Central memory CD8-positive, alpha-beta T cell (primary cell): ENCODE measurements around the gene SEC31A.
"Not testable (repeated sequence)": the region's sequence is repeated elsewhere in the genome, so short reads cannot be mapped to it uniquely, and the experiment has no call there.

ENCODE experiments used
- ATAC-seq: fragments of 150-1000 bp; cut with Tn5 transposase; replicated peaks from 2 replicates; pipeline ENCODE4 v1.10.0; 2022; ENCODE audit warnings: mild to moderate bottlenecking, moderate FRiP score, moderate number of reproducible peaks; ENCODE audit not compliant: poor library complexity, severe bottlenecking; ENCODE audit errors: extremely low read depth
- DNase-seq, 2 donors: peaks; one replicate each; pipeline ENCODE4 v3.0.0; 2021; ENCODE audit warnings: low spot score in 2 of 2
- H3K27ac Mint-ChIP-seq: one replicate; pipeline ENCODE4 v1.8.0; 2022; ENCODE audit warnings: low read depth, mild to moderate bottlenecking, moderate library complexity, mixed read lengths
- H3K27me3 Mint-ChIP-seq: one replicate; pipeline ENCODE4 v1.8.0; 2022; ENCODE audit warnings: mixed read lengths
- H3K36me3 Mint-ChIP-seq: one replicate; pipeline ENCODE4 v1.8.0; 2022; ENCODE audit warnings: mild to moderate bottlenecking, moderate library complexity, mixed read lengths; ENCODE audit not compliant: insufficient read depth
- H3K4me1 Mint-ChIP-seq: one replicate; pipeline ENCODE4 v1.8.0; 2022; ENCODE audit warnings: mixed read lengths
- H3K4me3 Mint-ChIP-seq: one replicate; pipeline ENCODE4 v1.8.0; 2022; ENCODE audit warnings: mild to moderate bottlenecking, moderate library complexity, mixed read lengths
- H3K9me3 Mint-ChIP-seq: one replicate; pipeline ENCODE4 v1.8.0; 2022; ENCODE audit warnings: mixed read lengths

Gene SEC31A

DNA sequence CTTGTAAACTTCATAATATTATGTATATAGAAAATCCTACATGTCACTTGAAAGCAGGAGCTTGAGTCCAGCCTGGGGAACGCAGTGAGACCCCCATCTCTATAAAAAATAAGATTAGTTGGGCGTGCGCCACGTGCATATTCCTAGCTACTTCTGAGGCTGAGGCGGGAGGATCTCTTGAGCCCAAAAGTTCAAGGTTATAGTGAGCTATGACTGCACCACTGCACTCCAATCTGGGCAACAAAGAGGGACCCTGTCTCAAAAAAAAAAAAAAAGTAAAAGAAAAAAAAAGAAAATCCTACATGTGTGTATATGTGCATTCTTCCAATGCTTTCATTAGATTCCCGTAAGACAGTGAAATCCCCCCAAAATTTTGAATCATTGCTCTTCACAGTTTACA lies 1.7 kb downstream of the SEC31A start:
- DNase-seq: no peak
- peak overlapping the region; percentile 98 for H3K27ac Mint-ChIP-seq

DNA sequence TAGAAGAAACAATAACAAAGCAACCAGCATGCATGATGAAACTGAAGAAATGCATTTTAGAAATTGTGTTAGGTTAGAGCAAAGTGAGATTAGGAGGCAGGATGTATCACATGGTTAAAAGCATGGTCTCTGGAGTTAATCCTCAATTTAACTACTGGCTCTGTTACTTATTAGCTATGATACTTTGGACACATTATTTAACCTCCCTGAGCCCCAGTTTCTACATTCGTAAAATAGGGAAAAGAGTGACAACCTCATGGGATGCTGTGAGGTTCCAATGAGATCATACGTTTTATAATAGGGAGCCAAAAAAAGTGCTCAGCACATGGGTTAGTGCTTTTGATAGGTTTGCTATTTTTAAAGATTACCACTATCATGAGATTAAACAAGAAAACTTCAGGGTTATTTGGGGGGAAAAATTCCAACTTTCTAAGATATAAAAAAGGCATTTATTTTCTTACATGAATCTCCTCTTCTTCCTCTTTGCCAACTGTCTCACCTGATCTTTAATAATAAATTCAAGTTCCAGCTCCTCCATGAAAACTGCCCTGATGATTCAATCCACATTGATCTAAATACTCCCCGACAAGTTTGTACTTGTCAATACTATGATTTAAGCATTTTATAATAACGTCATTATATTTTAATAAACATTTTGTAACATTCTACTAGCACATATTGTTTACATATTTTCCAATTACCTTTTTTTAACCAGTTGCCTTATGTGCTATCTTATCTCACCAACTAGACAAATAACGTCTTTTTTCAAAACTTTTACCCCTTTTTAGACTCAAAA lies 4.6 kb downstream of the SEC31A start:
- Mint-ChIP-seq H3K9me3 (no peaks in the 10 kb centered on the region), H3K4me1 (peaks cover 50% of the 10 kb centered on the region), H3K27ac (no peak overlapping the region), H3K36me3 (peaks cover 38% of the 10 kb centered on the region), H3K27me3 (no peaks in the 10 kb centered on the region), H3K4me3 (no peak overlapping the region)
- no peak for DNase-seq
- no peak for ATAC-seq

More for the DNA sequence above, 1.7 kb downstream of the SEC31A start:
- Mint-ChIP-seq H3K4me1 (peaks cover 46% of the 10 kb centered on the region), H3K4me3 (peak overlapping the region; percentile 97), H3K9me3 (no peaks in the 10 kb centered on the region), H3K36me3 (peaks cover 34% of the 10 kb centered on the region), H3K27me3 (no peaks in the 10 kb centered on the region)
- ATAC-seq: no peak

DNA sequence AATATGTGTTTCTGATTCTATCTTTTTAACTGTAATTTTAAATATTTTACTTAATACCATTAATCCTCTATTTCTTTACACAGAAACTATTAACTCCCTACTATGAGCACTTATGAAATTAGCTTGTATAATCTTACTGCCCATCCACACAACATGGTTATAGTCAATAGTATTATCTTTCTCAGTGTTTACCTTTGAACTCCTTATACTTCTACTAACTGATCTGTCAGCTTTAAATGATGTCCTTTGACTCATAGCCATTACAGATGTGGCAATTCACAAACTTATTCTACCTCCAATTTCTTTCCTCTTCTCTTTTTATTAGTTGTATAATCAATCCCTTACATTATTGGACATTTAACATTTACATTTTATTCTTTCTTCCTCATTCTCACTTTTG lies 5.5 kb downstream of the SEC31A start:
- DNase-seq (no peak), ATAC-seq (no peak)
- no peaks in the 10 kb centered on the region for H3K9me3 Mint-ChIP-seq
- H3K27me3 Mint-ChIP-seq: no peaks in the 10 kb centered on the region
- peaks cover 53% of the 10 kb centered on the region for H3K4me1 Mint-ChIP-seq
- peaks cover 36% of the 10 kb centered on the region for H3K36me3 Mint-ChIP-seq
- peak overlapping the region; percentile 4 for H3K27ac Mint-ChIP-seq
- no peak overlapping the region for H3K4me3 Mint-ChIP-seq

DNA sequence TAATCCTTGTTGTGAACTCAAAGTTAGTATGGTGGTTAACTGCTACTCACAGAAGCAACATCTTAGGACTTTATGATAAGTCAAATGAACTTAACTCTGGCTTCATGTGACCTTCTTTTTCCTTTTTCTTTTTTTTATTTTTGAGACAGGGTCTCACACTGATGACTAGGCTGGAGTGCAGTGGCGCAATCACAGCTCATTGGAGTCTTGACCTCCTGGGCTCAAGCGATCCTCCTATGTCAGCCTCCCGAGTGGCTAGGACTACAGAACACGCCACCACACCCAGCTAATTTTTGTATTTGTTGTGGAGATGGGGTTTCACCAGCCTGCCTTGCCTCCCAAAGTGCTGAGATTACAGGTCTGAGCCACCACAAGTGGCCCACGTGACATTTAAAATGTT lies 22.4 kb downstream of the SEC31A start:
- Mint-ChIP-seq H3K4me3 (no peak overlapping the region), H3K9me3 (no peaks in the 10 kb centered on the region), H3K36me3 (peaks cover 75% of the 10 kb centered on the region), H3K27me3 (no peaks in the 10 kb centered on the region), H3K27ac (no peak overlapping the region), H3K4me1 (peaks cover 17% of the 10 kb centered on the region)
- ATAC-seq (no peak), DNase-seq (no peak)

DNA sequence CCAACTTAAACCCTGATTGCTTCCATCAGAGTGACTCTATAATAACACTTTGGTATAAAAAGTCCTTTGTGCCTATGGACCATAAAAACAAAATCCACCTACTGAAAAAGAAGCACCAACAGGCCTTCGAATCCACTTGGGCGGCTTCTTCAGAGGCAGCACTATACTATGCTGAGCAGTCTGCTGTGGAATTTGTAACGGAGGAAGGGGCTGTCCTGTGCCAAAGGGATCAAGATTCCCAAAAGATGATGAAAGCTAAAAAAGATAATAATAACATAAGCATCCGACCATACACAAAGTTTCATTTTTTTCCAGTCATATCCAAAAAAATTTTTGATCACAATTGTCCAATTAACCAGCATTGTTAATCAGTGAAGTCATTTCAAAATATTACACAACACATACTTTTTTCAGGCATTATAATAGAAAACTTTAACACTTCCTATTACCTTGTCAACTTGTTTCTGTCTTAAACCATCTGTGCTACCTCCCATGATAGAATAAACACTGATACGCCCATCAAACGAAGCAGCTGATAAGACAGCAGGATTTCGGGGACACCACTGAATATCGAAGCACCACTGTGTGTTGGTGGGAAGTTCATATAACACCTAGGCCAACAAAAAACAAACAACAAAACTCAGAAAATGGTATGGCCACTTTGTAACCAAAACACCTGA lies 24.1 kb downstream of the SEC31A start:
- Mint-ChIP-seq H3K27me3 (no peaks in the 10 kb centered on the region), H3K9me3 (no peaks in the 10 kb centered on the region), H3K27ac (no peak overlapping the region), H3K4me1 (peaks cover 17% of the 10 kb centered on the region), H3K4me3 (no peak overlapping the region), H3K36me3 (peaks cover 74% of the 10 kb centered on the region)
- DNase-seq: no peak
- ATAC-seq: no peak

DNA sequence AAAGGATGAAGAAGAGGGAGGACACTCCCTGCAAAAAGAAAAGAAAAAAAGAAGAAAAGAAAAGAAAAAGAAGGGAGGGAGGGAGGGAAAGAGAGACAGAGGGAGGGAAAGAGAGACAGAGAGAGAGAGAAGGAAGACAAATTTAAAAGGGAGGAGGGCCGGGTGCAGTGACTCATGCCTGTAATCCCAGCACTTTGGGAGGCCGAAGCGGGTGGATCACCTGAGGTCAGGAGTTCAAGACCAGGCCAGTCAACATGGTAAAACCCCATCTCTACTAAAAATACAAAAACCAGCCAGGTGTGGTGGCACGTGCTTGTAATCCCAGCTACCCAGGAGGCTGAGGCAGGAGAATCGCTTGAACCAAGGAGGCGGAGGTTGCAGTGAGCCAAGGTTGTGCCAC lies 24.9 kb downstream of the SEC31A start:
- peaks cover 74% of the 10 kb centered on the region for H3K36me3 Mint-ChIP-seq
- H3K27me3 Mint-ChIP-seq, H3K9me3 Mint-ChIP-seq, DNase-seq, ATAC-seq: not testable (repeated sequence)
- H3K4me3 Mint-ChIP-seq: peak overlapping the region; percentile 40
- H3K27ac Mint-ChIP-seq: peak overlapping the region; percentile 52
- peaks cover 22% of the 10 kb centered on the region for H3K4me1 Mint-ChIP-seq

DNA sequence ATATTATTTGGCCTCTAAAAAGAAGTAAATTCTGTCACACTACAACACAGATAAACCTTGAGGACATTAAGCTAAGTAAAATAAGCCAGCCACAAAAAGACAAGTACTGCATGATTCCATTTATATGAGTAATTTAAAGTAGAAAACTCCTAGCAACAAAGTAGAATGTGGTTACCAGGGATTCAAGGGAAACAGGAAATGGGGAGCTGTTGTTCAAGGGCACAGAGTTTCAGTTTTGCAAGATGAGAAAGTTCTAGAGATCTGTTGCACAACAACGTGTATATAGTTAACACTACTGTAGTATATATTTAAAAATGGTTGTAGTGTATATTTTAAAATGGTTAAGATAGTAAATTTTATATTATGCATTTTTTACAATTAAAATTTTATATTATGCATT lies 25.4 kb downstream of the SEC31A start:
- no peaks in the 10 kb centered on the region for H3K27me3 Mint-ChIP-seq
- peak overlapping the region; percentile 52 for H3K27ac Mint-ChIP-seq
- peaks cover 72% of the 10 kb centered on the region for H3K36me3 Mint-ChIP-seq
- no peaks in the 10 kb centered on the region for H3K9me3 Mint-ChIP-seq
- no peak overlapping the region for H3K4me3 Mint-ChIP-seq
- ATAC-seq (no peak), DNase-seq (no peak)
- H3K4me1 Mint-ChIP-seq: peaks cover 22% of the 10 kb centered on the region

DNA sequence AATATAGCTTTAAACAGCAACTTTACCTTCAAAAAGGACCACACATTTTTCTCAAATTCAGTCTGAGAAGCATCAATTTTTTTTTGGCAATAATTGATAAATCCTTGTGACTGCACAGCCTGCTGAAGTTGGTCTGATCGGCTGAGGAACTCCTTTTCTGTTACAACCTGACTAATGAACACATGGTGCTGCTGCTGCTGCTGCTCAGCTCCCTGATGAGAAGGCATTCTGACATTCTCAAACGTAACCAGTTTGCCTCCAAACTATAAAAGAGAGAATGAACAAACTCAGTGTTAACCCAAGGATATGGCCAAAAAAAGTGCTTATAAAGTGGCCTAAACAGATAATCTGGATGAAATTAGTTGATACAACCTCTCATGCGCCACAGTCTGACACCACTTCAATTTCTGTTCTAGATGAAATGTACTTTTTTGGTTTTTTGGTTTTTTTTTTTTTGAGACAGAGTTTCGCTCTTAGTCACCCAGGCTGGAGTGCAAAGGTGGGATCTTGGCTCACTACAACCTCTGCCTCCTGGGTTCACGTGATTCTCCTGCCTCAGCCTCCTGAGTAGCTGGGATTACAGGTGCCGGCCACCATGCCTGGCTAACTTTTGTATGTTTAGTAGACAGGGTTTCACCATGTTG lies 26.5 kb downstream of the SEC31A start:
- ATAC-seq: no peak
- Mint-ChIP-seq H3K4me1 (peaks cover 22% of the 10 kb centered on the region), H3K9me3 (no peaks in the 10 kb centered on the region), H3K27me3 (no peaks in the 10 kb centered on the region), H3K27ac (peak overlapping the region; percentile 9), H3K4me3 (no peak overlapping the region), H3K36me3 (peaks cover 66% of the 10 kb centered on the region)
- no peak for DNase-seq

DNA sequence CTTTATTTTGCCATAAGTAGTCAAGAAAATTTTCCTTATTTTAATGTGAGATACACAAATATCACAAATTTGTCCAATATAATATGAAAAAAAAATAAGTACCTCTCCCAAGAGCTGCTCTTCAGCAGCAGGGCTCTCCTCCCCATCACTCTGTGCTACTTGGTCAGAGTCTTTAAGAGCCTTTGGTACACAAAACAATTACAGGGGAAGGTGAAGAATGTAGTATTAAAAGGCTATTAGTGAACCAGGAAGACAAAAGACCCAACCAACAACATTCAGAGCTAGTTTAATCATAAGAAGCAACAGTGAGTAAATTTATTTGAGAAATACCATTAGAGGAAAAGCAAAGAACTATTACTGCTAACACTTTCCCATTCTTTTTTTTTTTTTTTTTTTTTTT lies 29.4 kb downstream of the SEC31A start:
- ATAC-seq: no peak
- DNase-seq: no peak
- H3K27ac Mint-ChIP-seq: peak overlapping the region; percentile 68
- no peaks in the 10 kb centered on the region for H3K27me3 Mint-ChIP-seq
- no peak overlapping the region for H3K4me3 Mint-ChIP-seq
- H3K36me3 Mint-ChIP-seq: peaks cover 54% of the 10 kb centered on the region
- H3K9me3 Mint-ChIP-seq: no peaks in the 10 kb centered on the region
- H3K4me1 Mint-ChIP-seq: peaks cover 22% of the 10 kb centered on the region

DNA sequence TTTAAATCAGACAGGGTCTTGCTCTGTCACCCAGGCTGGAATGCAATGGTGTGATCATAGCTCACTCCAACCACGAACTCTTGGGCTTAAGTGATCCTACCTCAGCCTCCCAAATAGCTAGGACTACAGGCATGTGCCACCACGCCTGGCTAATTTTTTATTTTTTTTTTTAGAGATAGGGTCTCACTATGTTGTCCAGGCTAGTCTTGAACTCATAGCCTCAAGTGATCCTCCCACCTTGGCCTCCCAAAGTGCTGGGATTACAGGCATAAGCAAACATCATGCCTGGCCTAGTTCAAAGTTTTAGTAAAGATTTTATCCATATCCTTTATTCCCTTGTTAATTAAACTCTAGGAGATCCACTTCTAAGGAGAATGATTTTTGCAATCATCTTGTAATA lies 30.5 kb downstream of the SEC31A start:
- H3K4me3 Mint-ChIP-seq, H3K27ac Mint-ChIP-seq, ATAC-seq, H3K9me3 Mint-ChIP-seq, DNase-seq, H3K27me3 Mint-ChIP-seq: not testable (repeated sequence)
- peaks cover 53% of the 10 kb centered on the region for H3K36me3 Mint-ChIP-seq
- peaks cover 14% of the 10 kb centered on the region for H3K4me1 Mint-ChIP-seq

DNA sequence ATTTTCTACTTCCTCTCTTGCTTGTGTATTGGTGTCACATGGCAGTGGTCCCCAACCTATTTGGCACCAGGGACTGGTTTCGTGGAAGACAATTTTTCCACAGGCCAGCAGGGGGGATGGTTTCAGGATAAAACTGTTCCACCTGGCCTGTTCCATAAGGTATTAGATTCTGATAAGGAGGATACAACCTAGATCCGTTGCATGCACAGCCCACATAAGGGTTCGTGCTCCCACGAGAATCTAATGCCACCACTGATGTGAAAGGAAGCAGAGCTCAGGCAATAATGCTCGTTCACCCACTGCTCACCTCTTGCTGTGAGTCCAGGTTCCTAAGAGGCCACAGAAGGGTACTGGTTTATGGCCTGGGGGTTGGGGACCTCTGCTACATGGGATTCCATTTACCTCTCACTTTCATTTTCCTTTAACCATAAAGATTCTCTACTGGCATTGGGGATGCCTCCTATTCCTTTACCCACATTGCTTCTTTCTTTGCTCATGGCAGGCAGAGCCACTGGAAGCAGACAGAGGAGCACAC lies 38.1 kb downstream of the SEC31A start:
- ATAC-seq (no peak), DNase-seq (no peak)
- no peaks in the 10 kb centered on the region for H3K27me3 Mint-ChIP-seq
- peaks cover 65% of the 10 kb centered on the region for H3K36me3 Mint-ChIP-seq
- peaks cover 4% of the 10 kb centered on the region for H3K4me1 Mint-ChIP-seq
- H3K27ac Mint-ChIP-seq: no peak overlapping the region
- no peaks in the 10 kb centered on the region for H3K9me3 Mint-ChIP-seq
- H3K4me3 Mint-ChIP-seq: no peak overlapping the region

DNA sequence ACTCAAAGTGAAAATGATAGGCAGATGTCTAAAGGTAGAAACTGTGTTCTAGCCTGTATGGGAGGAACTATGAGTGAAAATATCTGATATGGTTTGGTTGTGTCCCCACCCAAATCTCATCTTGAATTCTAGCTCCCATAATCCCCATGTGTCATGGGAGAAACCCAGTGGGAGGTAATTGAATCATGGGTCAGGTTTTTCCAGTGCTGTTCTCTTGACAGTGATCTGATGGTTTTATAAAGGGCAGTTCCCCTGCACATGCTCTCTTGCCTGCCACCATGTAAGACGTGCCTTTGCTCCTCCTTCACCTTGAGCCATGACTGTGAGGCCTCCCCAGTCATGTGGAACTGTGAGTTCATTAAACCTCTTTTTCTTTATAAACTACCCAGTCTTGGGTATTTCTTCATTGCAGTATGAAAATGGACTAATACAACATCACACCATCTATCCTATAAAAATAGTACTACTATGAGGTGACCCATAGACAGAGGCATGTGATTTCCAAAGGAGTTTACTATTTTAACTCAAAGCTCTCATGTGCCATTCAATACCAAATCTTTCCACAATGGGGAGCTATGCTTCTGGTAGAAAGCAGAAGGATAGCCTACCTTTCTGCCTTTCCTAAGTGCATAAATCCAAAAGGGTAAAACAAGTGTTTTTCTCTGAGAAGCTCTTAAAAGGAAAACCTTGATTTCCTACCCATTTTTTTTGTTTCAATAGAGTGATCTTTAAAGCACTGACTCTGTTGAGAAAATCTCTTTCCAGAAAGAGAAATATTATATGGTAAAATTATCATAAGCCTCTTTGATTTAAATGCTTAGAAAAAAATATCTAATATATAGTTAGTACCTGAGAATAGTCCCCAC lies 38.8 kb downstream of the SEC31A start:
- Mint-ChIP-seq H3K27me3 (no peaks in the 10 kb centered on the region), H3K4me3 (no peak overlapping the region), H3K4me1 (peaks cover 4% of the 10 kb centered on the region), H3K36me3 (peaks cover 67% of the 10 kb centered on the region), H3K9me3 (no peaks in the 10 kb centered on the region), H3K27ac (peak overlapping the region; percentile 74)
- DNase-seq (no peak), ATAC-seq (no peak)
